Suprapubic skin (tissue), 4 donors: Measurements from ENCODE around the gene NKD2. TPM values are rescaled to one million over a fixed set of nuclear protein-coding genes. Genes with fewer than 3 reads are reported as not detected.

Source experiments
- DNase-seq, 2 donors: peaks; one replicate each; pipeline ENCODE4 v3.0.0-alpha.2; 2019; ENCODE audit warnings: low spot score in 2 of 2
- H3K27ac ChIP-seq: fragments of 200-600 bp; sonication (generic); one replicate; pipeline ENCODE4 v1.5.1; 2019
- H3K27me3 ChIP-seq: fragments of 200-600 bp; sonication (generic); one replicate; pipeline ENCODE4 v1.5.1; 2019
- H3K36me3 ChIP-seq: fragments of 200-600 bp; sonication (generic); one replicate; pipeline ENCODE4 v1.5.1; 2019
- H3K4me1 ChIP-seq: fragments of 200-600 bp; sonication (generic); one replicate; pipeline ENCODE4 v1.5.1; 2019
- H3K4me3 ChIP-seq: fragments of 200-600 bp; sonication (generic); one replicate; pipeline ENCODE4 v1.5.1; 2019; ENCODE audit warnings: mild to moderate bottlenecking
- H3K9me3 ChIP-seq: fragments of 200-600 bp; sonication (generic); one replicate; pipeline ENCODE4 v1.5.1; 2019
- CTCF ChIP-seq, 2 donors: fragments of 200-600 bp in 1 of 2; fragments of 450-650 bp in 1 of 2; sonication (generic) in 1 of 2; IDR thresholded peaks; one replicate each; pipeline ENCODE4 v1.5.1; 2016 to 2019; ENCODE audit warnings: antibody characterized with exemption in 2 of 2, mild to moderate bottlenecking in 1 of 2, moderate library complexity in 1 of 2
- EP300 ChIP-seq: sonication (generic); formaldehyde crosslinking; IDR thresholded peaks from one replicate; pipeline ENCODE4 v1.6.1; 2017; ENCODE audit warnings: antibody characterized with exemption
- POLR2A ChIP-seq, 2 donors: fragments of 450-650 bp; IDR thresholded peaks; one replicate each; pipeline ENCODE4 v1.6.1; 2017; ENCODE audit warnings: antibody characterized with exemption in 2 of 2, mild to moderate bottlenecking in 2 of 2, moderate library complexity in 2 of 2
- POLR2AphosphoS5 ChIP-seq, 3 donors: sonication (generic); formaldehyde crosslinking; IDR thresholded peaks; one replicate each; pipeline ENCODE4 v1.6.1; 2017; ENCODE audit warnings: antibody characterized with exemption in 3 of 3
- WGBS: methylation state at CpG from one replicate; pipeline ENCODE4 v1.1.5; 2018; 5-methylcytosine and 5-hydroxymethylcytosine counted together
- total RNA-seq, 4 donors: library from RNA; depleted of rRNA; stranded (reverse); fragments of >200 nt; gene quantifications; one replicate each; pipeline ENCODE4 v1.1.0, GENCODE V29; 2016

The NKD2 gene
- total RNA-seq, 4 donors from 2014 or later: 7.9 to 13.0 (median 10.6) TPM

- Histone ChIP-seq H3K4me3 (no peak overlapping the region), H3K27ac (no peak overlapping the region), H3K27me3 (peaks cover 46% of the 10 kb centered on the region)
Observed at GRCh38 chr5:961711-962240, 46.8 kb upstream of the NKD2 start.

GRCh38 chr5:962386-962785, 46.2 kb upstream of the NKD2 start:
- 88% methylated on average over 14 of the region's 15 CpGs for WGBS

More at GRCh38 chr5:961711-962240, 46.8 kb upstream of the NKD2 start:
- no peaks in the 10 kb centered on the region for H3K9me3 ChIP-seq
- DNase-seq: peak in 1 of 2 donors; percentile 69
- WGBS: 90% methylated on average over 14 of the region's 24 CpGs
- TF ChIP-seq EP300 (no peak), POLR2A (IDR thresholded peaks at IDR 0.05) (no peak), POLR2AphosphoS5 (IDR thresholded peaks at IDR 0.05) (no peak), CTCF (IDR thresholded peaks at IDR 0.05) (no peak)
- H3K36me3 ChIP-seq: no peaks in the 10 kb centered on the region
- H3K4me1 ChIP-seq: peaks cover 18% of the 10 kb centered on the region

GRCh38 chr5:962801-963200, 45.8 kb upstream of the NKD2 start:
- peak in 1 of 2 donors; percentile 59 for DNase-seq

More at GRCh38 chr5:962386-962785, 46.2 kb upstream of the NKD2 start:
- TF ChIP-seq EP300 (no peak), POLR2AphosphoS5 (IDR thresholded peaks at IDR 0.05) (no peak), CTCF (IDR thresholded peaks at IDR 0.05) (no peak), POLR2A (IDR thresholded peaks at IDR 0.05) (no peak)
- H3K27me3 ChIP-seq: peaks cover 46% of the 10 kb centered on the region
- H3K4me1 ChIP-seq: peaks cover 12% of the 10 kb centered on the region
- no peak overlapping the region for H3K4me3 ChIP-seq
- H3K36me3 ChIP-seq: no peaks in the 10 kb centered on the region
- peak in 1 of 2 donors; percentile 73 for DNase-seq
- no peaks in the 10 kb centered on the region for H3K9me3 ChIP-seq
- H3K27ac ChIP-seq: no peak overlapping the region

DNA sequence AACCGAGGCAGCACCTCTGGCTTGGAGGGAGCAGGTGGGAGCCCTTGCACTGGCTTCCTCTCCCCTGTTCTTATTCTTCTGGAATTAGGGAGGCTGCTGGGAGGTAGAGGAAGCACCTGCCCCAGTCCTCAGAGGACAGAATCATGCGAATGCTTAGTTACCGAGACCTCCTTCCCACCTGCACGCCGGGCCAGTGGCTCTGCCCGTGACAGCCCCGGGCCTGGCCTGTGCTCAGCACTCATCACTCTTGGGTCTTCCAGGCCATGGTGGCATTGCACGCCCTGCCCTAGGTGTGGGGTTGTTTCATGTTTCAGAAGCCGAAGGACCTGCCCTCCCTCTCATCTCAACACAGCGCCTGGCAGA, 45.3 kb upstream of the NKD2 start:
- Histone ChIP-seq H3K27me3 (peaks cover 50% of the 10 kb centered on the region), H3K4me1 (peaks cover 6% of the 10 kb centered on the region), H3K36me3 (no peaks in the 10 kb centered on the region), H3K9me3 (no peaks in the 10 kb centered on the region), H3K4me3 (no peak overlapping the region), H3K27ac (no peak overlapping the region)
- TF ChIP-seq CTCF (IDR thresholded peaks at IDR 0.05) (no peak), POLR2AphosphoS5 (IDR thresholded peaks at IDR 0.05) (no peak), EP300 (no peak), POLR2A (IDR thresholded peaks at IDR 0.05) (no peak)
- no peak for DNase-seq
- 80% methylated on average over 1 of the region's 10 CpGs for WGBS

More at GRCh38 chr5:962801-963200, 45.8 kb upstream of the NKD2 start:
- peaks cover 49% of the 10 kb centered on the region for H3K27me3 ChIP-seq
- no peak overlapping the region for H3K27ac ChIP-seq
- no peaks in the 10 kb centered on the region for H3K9me3 ChIP-seq
- no peaks in the 10 kb centered on the region for H3K36me3 ChIP-seq
- TF ChIP-seq POLR2AphosphoS5 (IDR thresholded peaks at IDR 0.05) (no peak), CTCF (IDR thresholded peaks at IDR 0.05) (no peak), POLR2A (IDR thresholded peaks at IDR 0.05) (no peak), EP300 (no peak)
- peaks cover 8% of the 10 kb centered on the region for H3K4me1 ChIP-seq
- 87% methylated on average over 5 of the region's 12 CpGs for WGBS
- H3K4me3 ChIP-seq: no peak overlapping the region

- H3K4me3 ChIP-seq: no peak overlapping the region
- no peak for TF ChIP-seq CTCF (IDR thresholded peaks at IDR 0.05)
- peaks cover 50% of the 10 kb centered on the region for H3K27me3 ChIP-seq
- no peaks in the 10 kb centered on the region for H3K9me3 ChIP-seq
- DNase-seq: peak in 1 of 2 donors; percentile 79
- 57% methylated on average over 22 of the region's 31 CpGs for WGBS
- H3K27ac ChIP-seq: no peak overlapping the region
- peaks cover 6% of the 10 kb centered on the region for H3K4me1 ChIP-seq
- no peaks in the 10 kb centered on the region for H3K36me3 ChIP-seq
Observed at GRCh38 chr5:963673-964531, 44.7 kb upstream of the NKD2 start.
